ENCODE measurements around the gene SLIT3.

- TF ChIP-seq NFE2L1 (tag; IDR thresholded peaks at IDR 0.05; ENCODE audit: borderline replicate concordance, low read depth): no peak
- no peak for TF ChIP-seq POLR2A (conservative IDR thresholded peaks at IDR 0.05)
- TF ChIP-seq HMG20B (CRISPR knock-in tag; IDR thresholded peaks at IDR 0.05): no peak
- no peak for TF ChIP-seq KLF16 (IDR thresholded peaks at IDR 0.05)
- TF ChIP-seq MTA2 (IDR thresholded peaks at IDR 0.05; ENCODE audit: low read depth): no peak
- no peak for TF ChIP-seq MEF2A (IDR thresholded peaks at IDR 0.05; ENCODE audit: control insufficient read depth, low read depth, low read length)
- no peak for TF ChIP-seq BRCA1 (IDR thresholded peaks at IDR 0.05)
- no peak for TF ChIP-seq BRCA1 (CRISPR knock-in tag; IDR thresholded peaks at IDR 0.05)
- TF ChIP-seq FOSL1 (tag; conservative IDR thresholded peaks at IDR 0.05): no peak
- no peak for TF ChIP-seq ZBTB8A (IDR thresholded peaks at IDR 0.05; ENCODE audit: partially characterized antibody)
- TF ChIP-seq PKNOX1 (IDR thresholded peaks at IDR 0.05): no peak
- TF ChIP-seq CTCF (IDR thresholded peaks at IDR 0.05 in 2 of 3, conservative IDR thresholded peaks at IDR 0.05 in 1 of 3; ENCODE audit: insufficient read depth in 2 of 3, low read depth in 1 of 3, low read length in 3 of 3): no peak
- TF ChIP-seq PRDM10 (IDR thresholded peaks at IDR 0.05; ENCODE audit: partially characterized antibody): no peak
- no peak for TF ChIP-seq MTA3 (IDR thresholded peaks at IDR 0.05; ENCODE audit: borderline replicate concordance)
- no peak for TF ChIP-seq FOXK2 (conservative IDR thresholded peaks at IDR 0.05 in 1 of 2, IDR thresholded peaks at IDR 0.05 in 1 of 2; ENCODE audit: low read depth in 2 of 2)
These were observed 14.2 kb downstream of the SLIT3 start for GRCh38 chr5:169286572-169287300.
